Measurements from ENCODE around the gene WNT4.

WNT4 gene

DNA sequence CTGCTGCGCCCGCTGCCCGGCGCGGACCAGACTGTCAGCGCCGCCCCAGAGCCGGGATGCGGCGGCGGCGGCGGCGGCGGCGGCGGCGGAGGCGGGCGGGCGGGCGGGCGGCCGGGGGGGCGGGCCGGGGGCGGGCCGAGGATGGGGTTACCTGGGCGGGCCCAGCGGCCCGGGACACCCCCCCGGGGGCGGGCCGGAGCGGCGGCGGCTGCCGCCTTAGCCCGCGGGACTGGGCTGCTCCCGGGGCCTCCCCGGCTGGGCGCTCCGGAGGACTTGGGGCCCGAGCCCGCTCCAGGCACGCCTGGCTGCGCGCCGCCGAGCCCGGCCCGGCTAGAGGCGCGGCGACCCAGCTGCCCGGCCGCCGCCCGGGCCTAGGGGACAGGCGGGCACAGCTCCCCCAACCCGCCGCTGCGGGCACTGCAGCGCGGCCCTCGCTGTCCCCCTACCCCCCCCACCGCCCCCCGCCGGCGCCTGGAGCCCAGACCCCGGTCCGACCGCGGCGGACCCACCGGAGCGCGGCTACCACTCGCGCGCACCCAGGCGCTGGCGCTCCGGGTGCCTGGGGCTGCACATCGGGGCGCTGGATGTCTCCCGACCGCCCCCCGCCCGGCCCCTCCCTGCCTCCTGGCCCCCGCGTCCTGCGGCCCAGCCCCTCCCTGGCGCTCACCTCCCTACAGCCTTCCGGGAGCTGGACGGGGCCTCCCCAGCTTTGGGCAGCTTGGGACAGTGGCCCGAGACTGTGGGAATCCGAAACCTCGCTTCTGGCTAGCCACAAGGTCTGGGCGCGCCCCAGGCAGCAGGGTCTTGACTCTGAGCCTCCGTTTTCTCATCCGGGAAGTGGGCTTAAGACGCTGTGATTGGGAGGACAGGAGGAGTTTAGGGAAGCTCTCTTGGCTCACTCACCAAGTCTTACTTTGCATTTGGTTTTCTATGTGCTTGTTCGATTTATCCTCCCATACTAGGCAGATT lies at the start of gene WNT4:
WNT4 (minus strand) TSS at position 33 of the 969 bp plus-strand sequence. CDS start 175 bp downstream, outside the sequence.
- DNase-seq = no peak

DNA sequence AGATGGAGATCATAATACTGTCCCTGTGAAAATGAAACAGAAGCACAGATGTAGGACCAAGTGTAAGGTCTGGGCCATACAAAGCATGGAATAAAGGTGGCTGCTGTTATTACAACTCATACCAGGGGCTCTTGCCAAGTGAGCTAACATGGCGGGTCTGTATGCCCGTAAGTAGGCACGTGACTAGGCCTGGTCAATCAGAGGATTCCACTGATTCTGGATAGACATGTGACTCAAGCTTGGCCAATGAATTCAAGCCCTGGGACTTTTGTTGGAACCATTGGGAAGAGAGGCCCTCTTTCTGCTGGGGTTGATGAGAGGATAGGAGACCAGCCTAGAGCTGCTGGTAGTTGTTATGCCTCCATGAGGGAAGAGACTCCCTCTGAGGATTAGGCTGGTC lies 47.8 kb upstream of the WNT4 start:
- DNase-seq = no peak

DNA sequence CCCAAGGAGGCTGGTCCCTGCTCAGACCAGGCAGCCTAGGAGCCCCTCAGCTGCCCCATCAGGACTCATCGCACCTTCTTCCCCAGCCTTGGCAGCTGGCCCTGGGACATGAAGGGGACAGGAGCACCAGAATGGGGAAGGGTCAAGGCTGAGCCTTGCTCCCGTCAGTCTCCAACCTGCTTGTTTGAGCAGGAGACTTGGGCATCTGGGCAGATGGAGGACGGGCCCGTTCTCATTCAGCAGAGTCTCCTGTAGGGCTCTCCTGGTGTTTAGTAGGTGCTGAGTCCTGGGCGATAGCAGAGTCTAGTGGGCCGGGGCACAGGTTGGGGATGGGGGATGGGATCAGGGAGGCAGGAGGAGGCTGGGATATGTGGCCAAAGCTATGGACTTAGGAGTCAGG lies 47.4 kb upstream of the WNT4 start:
- no peak for DNase-seq

DNA sequence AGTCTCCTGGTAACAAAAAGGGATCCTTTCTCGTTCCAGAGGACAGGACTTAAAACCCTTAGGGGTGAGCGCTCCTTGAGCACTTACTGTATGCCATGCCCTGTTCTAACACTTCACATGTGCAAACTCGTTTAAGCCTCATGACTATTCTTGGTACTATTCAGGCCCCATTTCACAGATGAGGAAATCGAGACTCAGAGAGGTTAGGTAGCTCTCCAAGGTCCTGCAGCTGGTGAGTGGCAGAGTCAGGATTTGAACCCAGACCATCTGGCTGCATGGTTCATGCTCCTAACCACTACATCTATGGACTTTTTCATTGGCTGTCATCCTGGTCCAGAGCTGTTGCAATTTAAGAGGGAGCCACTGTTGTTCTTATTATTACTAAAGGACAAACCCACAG lies 46.7 kb upstream of the WNT4 start:
- no peak for DNase-seq

DNA sequence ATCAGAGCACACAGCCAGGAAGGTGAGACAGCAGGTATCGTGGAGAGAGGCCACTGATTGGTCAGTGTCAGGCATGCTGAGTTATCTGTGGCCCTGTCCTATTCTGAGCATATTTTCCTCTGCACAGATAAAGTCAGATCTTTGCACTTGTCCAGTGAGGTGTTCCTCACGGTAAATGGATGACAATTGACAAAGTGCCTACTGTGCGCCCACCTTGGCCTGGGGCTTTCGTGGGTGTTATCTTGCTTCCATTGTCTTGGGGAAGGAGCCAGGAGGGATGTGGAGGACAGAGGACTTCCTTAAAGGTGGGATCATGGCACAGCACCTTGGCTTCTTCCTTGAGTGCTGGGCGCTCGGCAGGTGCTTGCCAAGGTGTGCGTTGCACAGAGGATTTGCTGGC lies 46.0 kb upstream of the WNT4 start:
- no peak for DNase-seq

DNA sequence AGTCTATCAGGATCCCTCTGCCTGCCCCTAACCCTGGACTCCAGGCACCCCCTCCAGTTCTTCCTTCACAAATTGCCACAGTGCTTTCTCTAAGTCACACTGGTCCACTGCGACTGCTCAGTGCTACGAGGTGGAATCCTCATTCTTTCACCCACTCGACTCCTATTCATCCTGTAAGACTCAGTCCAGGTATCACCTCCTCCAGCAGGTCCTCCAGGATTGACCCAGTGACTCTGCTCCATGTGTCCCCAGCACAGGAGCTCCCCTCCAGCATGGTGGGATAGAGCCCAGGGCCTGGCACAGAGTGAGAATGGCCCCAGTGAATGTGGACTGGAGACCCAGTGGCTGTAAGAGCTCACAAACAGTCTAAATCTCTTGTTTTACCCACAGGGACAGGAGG lies 45.5 kb upstream of the WNT4 start:
- DNase-seq = no peak

DNA sequence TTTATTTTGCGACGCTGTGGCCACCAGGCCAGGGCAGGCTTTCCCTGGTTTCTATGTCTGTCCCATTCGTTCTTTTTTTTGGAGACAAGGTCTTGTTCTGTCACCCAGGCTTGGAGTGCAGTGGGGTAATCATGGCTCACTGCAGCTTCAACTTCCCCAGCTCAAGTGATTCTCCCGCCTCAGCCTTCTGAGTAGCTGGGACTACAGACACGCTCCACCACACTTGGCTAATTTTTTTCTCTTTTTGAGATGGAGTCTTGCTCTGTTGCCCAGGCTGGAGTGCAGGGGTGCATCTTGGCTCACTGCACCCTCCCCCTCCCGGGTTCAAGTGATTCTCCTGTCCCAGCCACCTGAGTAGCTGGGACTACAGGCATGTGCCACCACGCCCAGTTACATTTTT lies 43.4 kb upstream of the WNT4 start:
- DNase-seq = no peak

DNA sequence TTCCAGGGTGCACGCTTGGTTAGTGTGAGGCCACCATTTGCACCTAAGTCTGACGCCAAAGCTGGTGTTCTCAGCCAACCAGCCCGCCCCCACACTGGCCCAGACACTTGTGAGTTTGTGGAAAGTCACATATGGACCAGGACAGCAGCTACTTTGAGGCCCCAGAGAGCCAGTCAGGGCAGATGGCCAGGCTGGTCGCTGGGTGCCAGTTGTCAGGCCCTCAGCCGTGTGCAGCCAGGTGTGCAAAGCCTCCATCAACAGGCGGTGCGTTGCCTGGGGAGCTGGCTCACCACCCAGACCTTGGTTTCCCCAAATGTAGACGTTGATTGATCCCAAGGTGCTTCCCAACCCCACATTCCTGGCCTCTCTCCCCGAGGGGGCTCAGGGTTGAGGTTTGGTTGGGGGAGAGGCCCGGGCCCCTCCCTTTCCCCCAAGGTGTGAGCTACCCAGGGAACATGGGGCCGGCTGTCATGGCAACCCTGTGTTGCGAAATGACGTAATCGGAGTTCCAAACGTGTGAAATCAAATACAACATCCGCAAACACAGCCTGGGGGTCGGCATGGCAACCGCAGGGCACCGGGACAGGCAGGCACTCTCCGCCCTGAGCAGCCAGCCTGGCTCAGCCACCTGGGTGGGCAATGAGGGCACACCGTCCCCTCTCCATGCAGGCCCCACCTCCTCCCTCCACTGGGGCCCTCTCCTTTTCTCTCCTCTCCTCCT lies 42.2 kb upstream of the WNT4 start:
- no peak for DNase-seq

DNA sequence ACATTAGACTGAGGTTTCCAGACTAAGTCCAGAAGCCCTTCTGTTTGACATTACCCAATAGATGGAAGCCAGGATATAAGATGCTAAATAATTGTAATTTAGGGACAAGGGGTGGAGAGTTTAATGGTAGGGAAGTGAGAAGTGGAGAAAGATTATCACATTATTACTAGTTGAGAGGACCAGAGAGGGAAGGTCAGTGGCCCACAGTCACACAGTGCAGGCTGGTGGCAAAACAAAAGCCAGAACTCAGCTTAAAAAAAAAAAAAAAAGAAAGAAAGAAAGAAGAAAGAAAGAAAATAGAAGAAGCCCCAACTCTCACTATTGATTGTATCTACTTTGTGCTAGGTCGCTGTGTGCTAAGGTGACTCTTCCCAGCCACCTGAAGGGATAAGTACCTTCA lies 41.6 kb upstream of the WNT4 start:
- no peak for DNase-seq

DNA sequence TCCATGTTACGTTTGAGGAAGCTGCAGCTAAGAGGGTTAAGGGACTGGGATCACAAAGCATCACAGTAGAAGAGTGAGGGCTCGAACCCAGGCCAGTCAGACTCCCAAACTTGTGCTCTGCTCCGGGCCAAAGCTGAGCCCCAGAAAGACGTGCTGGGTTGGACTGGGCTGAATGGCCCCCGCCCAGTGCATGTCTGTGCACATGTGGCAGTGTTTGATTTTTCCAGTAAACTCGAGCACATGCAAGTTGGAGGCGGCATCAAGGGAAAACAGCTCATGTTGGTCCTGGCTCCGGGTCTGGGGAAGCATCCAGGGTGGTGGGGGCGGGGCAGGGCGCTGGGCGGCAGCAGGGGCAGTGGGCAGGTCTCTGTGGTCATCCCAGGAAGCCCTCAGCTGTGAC lies 39.8 kb upstream of the WNT4 start:
- DNase-seq = no peak

DNA sequence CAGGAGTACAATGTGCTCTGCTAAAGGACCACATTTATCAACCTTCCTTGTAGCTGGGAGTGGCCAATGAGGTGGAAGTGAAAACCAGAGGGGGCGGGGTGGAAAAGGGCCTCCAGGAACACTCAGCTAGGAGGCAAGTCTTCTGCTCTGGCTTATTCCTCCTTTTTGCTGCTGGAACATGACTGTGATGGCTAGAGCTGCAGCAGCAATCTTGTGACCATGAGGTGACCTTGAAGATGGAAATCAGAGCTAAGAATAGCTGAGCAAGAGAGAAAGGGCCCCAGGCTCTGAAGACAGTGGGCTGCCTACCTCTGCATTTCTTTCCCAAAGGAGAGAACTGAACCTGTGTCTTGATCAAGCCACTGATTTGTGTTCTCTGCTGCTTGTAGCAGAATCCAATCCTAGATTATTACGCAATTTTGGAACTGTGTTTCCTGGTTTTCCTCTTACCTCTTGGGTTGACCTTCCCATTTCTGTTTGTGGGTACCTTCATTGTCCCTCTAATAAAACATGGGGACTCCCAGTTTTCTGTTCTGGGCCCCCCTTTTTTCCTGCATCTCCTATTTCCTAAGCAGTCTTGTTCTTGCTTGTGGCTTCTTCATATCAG lies 36.4 kb upstream of the WNT4 start:
- no peak for DNase-seq

DNA sequence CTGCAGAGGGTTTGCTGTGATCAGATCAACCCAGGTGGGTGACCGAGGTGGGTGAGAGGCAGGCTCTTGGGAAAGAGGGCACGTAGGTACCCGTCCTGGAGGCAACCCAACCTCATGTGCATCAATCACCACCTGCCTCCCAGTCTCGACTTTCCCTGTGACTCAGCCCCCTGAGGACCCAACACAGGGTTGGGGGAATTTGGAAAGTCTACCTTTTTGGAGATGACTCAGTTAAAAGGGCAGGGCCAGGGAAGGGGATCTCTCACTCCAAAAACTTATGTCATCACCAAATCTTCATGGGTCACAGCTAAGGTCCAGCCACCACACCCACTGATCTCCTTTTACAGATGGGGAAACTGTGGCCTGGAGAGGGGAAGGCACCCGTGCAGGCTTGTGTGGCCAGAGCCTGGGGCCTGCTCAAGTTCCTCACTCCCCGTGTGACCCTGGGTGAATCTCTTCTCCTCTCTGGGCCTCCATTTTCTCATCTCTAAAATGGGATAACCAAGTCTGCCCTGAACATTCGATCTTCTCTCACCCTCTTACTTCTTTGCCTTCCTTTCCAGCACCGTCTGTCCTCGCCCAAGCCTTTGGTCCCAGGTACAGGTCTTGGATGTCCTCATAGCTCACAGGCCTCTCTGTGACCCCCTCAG lies 34.6 kb upstream of the WNT4 start:
- no peak for DNase-seq

DNA sequence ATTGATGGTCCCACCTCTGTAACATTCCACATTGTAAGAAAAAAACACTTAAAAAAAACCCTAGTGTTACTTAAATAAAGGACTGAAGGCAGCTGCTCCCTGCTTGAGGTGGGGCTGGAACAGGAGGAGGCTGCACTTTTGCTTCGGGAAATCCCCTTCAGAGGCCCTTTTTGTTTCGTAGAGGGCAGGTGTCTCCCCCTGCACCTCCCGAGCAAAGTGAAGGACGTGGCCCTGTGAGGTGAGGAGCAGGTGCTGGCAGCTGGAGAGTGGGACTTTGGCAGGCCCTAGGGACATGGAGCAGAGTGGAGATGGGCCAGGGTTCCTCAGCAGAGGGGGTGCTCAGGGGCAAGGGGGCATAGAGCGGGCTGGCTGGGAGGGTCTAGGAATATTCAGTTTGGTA lies 33.4 kb upstream of the WNT4 start:
- DNase-seq = no peak

DNA sequence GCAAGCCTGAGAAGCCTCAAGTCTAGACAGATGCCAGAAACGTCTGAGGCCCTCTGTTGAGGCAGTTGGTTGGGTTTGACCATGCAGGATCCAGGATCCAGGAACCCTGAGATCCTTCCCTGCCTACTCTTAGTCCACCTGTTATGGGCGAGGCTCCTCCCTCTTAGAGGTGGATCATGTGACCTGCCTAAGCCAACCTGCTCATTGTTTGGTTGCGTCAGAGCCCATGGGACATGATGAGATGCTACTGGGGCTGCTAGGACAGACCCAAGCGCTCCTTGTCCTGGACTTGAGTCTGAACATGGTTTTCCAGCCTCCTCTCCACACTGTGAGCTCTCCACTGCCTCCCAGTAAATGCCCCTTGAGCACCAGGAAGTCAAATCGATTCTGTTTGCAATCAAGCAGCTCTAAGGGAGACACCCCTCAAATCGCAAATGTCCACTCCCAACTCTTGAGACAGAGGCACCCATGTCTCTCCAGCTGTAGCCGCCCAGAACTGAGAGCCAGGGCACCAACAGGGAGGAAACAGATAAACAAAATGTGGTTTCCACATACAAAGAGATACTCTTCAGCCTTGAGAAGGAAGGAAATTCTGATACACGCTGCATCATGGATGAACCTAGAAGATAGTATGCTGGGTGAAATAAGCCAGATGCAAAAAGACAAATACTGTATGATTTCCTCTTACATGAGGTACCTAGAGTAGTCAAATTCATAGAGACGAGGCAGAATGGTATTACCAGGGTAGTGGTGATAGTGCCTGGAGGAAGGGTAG lies 31.7 kb upstream of the WNT4 start:
- DNase-seq = no peak

DNA sequence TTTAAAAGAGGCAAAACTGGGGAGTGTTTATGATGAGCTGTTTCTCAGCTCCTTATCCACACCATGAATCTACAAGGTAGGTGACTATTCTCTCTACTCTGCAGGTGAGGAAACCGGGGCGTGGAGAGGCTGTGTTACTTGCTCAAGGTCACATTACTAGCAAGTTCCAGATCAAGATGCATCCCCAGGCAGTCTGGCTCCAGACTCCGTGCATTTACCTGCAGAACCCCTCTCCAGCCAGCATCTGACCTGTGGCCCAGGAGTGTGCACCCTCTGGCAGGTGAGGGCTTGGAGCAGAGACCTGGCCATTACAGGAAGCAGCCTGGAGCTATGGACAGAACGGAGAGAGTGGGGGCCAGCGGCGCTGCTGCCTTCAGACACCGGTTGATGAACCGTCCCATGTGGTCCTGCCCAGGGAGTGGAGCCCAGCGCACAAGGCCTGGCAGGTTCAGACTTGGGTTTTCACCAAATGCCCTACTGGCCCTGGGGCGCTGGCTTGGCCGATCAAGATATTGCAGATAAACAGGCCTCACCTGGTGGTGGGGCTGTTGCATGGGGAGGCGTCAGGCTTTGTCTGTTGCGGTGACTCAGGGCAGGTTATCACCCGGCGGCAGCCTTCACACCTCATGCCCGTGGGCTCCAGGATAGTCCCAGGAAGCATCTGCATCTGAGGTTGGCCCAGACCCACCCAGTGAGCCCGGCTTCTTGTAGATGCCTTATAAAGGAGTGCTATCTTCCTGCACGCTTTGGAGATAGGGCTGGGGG lies 29.2 kb upstream of the WNT4 start:
- DNase-seq = no peak

DNA sequence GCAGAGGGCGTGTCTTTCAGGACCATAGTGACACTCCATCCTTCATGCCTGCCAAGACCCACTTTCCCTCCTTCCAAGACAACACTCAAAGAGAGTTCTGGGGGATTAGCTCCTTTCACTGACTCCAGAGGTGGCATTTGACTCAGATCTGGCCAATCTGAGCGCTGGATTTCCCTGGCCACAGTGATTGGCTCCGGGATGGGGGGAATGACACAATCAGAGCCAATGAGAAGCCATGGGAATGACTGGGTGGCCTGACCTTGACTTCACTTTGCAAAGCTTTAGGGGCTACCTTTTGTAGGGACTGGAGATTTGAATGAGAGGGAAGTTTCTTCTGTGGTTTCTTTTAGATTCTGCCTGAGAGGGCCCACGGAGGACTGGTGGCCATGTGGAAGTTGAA lies 26.9 kb upstream of the WNT4 start:
- no peak for DNase-seq

DNA sequence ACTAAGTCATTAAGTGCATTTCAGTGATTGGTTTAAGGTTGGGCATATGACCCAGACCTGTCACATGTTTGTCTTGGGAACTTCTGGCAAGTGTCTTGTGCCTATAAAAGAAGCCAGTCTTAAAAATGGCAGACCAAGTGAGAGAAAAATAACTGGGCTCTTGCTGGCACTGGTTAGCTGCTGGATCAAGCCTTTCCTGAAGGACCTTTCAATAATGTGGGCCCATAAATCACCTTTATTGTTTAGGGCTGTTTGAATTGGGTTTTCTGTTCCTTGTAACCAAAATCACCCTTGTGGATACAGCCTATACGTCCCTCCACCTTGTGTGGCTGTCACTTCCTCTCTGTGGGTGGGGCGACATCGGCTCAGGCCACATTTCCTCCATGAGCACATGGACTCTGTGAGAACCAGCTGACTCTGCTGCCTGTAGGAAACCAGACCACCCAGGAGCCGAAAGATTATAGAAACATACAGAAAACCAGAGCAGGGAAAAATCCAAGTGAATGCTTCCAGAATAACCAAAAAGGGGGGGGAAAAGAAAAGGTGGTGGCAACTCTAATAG lies 25.6 kb upstream of the WNT4 start:
- DNase-seq = no peak

DNA sequence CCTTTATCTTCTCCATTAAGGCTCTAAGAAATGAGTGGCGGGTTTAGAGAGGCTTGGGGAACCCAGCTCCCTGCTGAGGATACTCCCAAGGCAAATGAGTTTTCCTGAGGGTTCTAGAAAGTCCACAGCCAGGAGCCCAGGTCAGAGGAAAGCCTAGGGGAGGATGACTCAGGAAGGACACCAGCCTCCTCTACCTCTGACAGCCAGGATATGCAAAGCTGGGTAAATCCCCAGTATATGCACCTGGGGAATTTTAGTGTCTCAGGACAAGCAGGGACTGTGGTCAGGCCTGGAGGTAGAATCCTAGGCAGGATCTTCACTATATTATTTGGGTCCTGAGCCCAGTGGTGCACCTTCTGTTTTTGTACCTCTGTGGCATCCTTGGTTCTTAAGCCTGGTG lies 23.5 kb upstream of the WNT4 start:
- DNase-seq = no peak

DNA sequence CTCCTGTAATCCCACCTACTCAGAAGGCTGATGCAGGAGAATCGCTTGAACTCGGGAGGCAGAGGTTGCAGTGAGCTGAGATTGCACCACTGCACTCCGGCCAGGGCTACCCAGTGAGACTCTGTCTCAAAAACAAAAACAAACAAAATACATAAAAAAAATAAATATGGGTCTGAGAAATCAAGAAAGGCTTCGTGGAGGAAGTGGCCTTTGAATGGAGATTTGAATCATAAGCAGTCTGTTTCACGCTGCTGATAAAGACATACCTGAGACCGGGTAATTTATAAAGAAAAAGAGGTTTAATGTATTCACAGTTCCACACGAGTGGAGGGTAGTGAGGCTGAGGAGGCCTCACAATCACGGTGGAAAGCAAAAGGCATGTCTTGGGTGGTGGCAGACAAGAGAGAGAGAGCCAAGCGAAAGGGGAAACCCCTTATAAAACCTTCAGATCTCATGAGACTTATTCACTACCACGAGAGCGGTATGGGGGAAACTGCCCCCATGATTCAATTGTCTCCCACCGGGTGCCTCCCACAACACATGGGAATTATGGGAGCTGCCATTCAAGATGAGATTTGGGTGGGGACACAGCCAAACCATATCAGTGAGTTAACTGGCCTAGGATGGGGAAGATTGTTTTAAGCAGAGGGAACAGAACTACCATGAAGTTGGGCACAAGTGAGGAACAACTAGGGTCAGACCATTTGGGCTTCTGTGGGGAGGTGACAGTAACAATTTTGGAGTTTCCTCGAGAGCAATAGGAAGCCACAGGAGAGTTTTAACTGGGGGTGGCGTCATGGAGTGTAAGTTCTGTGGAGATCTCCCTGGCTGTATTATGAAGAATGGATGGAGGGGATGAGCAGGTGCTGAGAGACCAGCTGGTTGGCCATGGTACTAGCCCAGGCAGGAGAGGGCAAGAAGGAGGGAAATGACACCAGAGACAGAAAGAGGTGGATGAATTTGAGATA lies 22.2 kb upstream of the WNT4 start:
- no peak for DNase-seq

DNA sequence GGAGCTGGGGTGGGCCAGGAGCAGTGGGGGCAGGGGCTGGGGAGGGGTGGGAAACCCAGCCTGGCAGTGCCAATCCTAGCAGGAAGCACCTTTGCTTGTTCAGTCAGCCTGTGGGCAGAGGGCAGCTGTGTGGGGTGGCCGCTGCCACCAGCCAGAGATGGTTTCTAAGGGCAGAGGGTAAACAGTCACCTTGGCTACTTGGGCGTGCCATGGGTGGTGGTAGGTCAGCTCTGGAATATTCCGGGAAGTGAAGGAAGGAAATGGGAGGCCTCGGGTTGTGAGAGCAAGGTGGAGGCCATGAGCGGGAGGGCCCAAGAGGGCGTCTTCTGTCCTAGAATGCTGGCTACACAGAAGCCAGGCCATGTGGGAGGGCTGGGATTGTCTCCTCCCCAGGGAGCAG lies 20.7 kb upstream of the WNT4 start:
- DNase-seq = no peak

Measured in NK-92 treated with Interleukin-12 subunit alpha and Interleukin-12 subunit beta, amount 100 ng/mL, for 24 hours (cell line).